Measurements from ENCODE around the gene RSBN1L.

RSBN1L gene

GRCh38 chr7:77806425-77806824, 110.2 kb downstream of the RSBN1L start:
- DNase-seq (ENCODE audit: low read depth, low spot score) = no peak

GRCh38 chr7:77808517-77808916, 112.3 kb downstream of the RSBN1L start:
- no peak for DNase-seq (ENCODE audit: low read depth, low spot score)

GRCh38 chr7:77811516-77812289, 115.4 kb downstream of the RSBN1L start:
- DNase-seq (ENCODE audit: low read depth, low spot score) = no peak

- no peak for DNase-seq (ENCODE audit: low read depth, low spot score)
These were observed 116.0 kb downstream of the RSBN1L start for GRCh38 chr7:77812290-77812685.

- no peak for DNase-seq (ENCODE audit: low read depth, low spot score)
These were observed 116.9 kb downstream of the RSBN1L start for GRCh38 chr7:77813180-77813579.

GRCh38 chr7:77819021-77819420, 122.8 kb downstream of the RSBN1L start:
- DNase-seq (ENCODE audit: low read depth, low spot score) = no peak

GRCh38 chr7:77820967-77821366, 124.7 kb downstream of the RSBN1L start:
- no peak for DNase-seq (ENCODE audit: low read depth, low spot score)

- DNase-seq (ENCODE audit: low read depth, low spot score) = no peak
These were observed 126.0 kb downstream of the RSBN1L start for GRCh38 chr7:77822269-77822668.

GRCh38 chr7:77823787-77824186, 127.5 kb downstream of the RSBN1L start:
- DNase-seq (ENCODE audit: low read depth, low spot score) = no peak

- DNase-seq (ENCODE audit: low read depth, low spot score) = no peak
These were observed 128.4 kb downstream of the RSBN1L start for GRCh38 chr7:77824636-77825035.

- DNase-seq (ENCODE audit: low read depth, low spot score) = no peak
These were observed 128.9 kb downstream of the RSBN1L start for GRCh38 chr7:77825131-77825530.

GRCh38 chr7:77826300-77826699, 130.0 kb downstream of the RSBN1L start:
- no peak for DNase-seq (ENCODE audit: low read depth, low spot score)

- DNase-seq (ENCODE audit: low read depth, low spot score) = no peak
These were observed 131.7 kb downstream of the RSBN1L start for GRCh38 chr7:77827999-77828398.

GRCh38 chr7:77830649-77831355, 134.5 kb downstream of the RSBN1L start:
- no peak for DNase-seq (ENCODE audit: low read depth, low spot score)

GRCh38 chr7:77831481-77831880, 135.2 kb downstream of the RSBN1L start:
- DNase-seq (ENCODE audit: low read depth, low spot score) = no peak

GRCh38 chr7:77831953-77832352, 135.7 kb downstream of the RSBN1L start:
- DNase-seq (ENCODE audit: low read depth, low spot score) = no peak
